Breast epithelium (tissue), 3 donors: ENCODE results near the gene MYO5B.

Source experiments
- POLR2A ChIP-seq: fragments of 450-650 bp; IDR thresholded peaks from one replicate; pipeline ENCODE4 v1.6.1; 2016; ENCODE audit warnings: antibody characterized with exemption, mild to moderate bottlenecking, moderate library complexity
- TF ChIP-seq, protein P1 (sequence below), 3 donors: fragments of 450-650 bp; IDR thresholded peaks; one replicate each; pipeline ENCODE4 v1.5.1; 2016 to 2017; ENCODE audit warnings: antibody characterized with exemption in 3 of 3, mild to moderate bottlenecking in 3 of 3, moderate library complexity in 3 of 3

DNA sequence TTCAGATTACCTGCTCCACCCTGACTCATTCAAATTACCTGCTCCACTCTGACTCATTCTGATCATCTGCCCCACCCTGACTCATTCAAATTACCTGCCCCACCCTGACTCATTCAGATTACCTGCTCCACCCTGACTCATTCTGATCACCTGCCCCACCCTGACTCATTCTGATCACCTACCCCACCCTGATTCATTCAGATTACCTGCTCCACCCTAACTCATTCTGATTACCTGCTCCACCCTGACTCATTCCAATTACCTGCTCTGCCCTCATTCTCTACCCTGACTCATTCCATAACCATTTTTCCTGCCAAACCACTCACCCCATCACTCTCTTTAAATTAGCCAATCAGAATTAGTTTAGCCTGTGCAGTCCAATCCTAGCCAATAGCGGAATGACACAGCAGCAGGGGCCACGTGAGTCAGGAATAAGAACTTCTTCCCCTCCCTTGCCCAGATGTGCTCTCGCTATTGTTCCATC, 45.2 kb upstream of the MYO5B start:
- TF ChIP-seq POLR2A: no peak
- TF ChIP-seq, protein P1, sequence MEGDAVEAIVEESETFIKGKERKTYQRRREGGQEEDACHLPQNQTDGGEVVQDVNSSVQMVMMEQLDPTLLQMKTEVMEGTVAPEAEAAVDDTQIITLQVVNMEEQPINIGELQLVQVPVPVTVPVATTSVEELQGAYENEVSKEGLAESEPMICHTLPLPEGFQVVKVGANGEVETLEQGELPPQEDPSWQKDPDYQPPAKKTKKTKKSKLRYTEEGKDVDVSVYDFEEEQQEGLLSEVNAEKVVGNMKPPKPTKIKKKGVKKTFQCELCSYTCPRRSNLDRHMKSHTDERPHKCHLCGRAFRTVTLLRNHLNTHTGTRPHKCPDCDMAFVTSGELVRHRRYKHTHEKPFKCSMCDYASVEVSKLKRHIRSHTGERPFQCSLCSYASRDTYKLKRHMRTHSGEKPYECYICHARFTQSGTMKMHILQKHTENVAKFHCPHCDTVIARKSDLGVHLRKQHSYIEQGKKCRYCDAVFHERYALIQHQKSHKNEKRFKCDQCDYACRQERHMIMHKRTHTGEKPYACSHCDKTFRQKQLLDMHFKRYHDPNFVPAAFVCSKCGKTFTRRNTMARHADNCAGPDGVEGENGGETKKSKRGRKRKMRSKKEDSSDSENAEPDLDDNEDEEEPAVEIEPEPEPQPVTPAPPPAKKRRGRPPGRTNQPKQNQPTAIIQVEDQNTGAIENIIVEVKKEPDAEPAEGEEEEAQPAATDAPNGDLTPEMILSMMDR (IDR thresholded peaks at IDR 0.05): no peak
